Vagina (tissue), 2 donors: Measurements from ENCODE around the gene NAGA.

Source experiments
- POLR2A ChIP-seq, 2 donors: fragments of 450-650 bp; IDR thresholded peaks; one replicate each; pipeline ENCODE4 v1.6.1; 2017; ENCODE audit warnings: antibody characterized with exemption in 2 of 2, mild to moderate bottlenecking in 2 of 2, moderate library complexity in 2 of 2
- POLR2AphosphoS5 ChIP-seq, 2 donors: sonication (generic); formaldehyde crosslinking; IDR thresholded peaks; one replicate each; pipeline ENCODE4 v1.9.0; 2017; ENCODE audit warnings: antibody characterized with exemption in 2 of 2, mild to moderate bottlenecking in 2 of 2, low read depth in 1 of 2; ENCODE audit not compliant: insufficient read depth in 1 of 2
- TF ChIP-seq, protein P1 (sequence below), 3 experiments: fragments of 450-650 bp in 2 of 3; fragments of 200-600 bp in 1 of 3; sonication (generic) in 1 of 3; IDR thresholded peaks; one replicate each; pipeline ENCODE4 v1.5.1; 2017 to 2019; ENCODE audit warnings: antibody characterized with exemption in 3 of 3, mild to moderate bottlenecking in 2 of 3, moderate library complexity in 2 of 3

GRCh38 chr22:42016111-42016510, 54.5 kb downstream of the NAGA start:
- TF ChIP-seq, protein P1, sequence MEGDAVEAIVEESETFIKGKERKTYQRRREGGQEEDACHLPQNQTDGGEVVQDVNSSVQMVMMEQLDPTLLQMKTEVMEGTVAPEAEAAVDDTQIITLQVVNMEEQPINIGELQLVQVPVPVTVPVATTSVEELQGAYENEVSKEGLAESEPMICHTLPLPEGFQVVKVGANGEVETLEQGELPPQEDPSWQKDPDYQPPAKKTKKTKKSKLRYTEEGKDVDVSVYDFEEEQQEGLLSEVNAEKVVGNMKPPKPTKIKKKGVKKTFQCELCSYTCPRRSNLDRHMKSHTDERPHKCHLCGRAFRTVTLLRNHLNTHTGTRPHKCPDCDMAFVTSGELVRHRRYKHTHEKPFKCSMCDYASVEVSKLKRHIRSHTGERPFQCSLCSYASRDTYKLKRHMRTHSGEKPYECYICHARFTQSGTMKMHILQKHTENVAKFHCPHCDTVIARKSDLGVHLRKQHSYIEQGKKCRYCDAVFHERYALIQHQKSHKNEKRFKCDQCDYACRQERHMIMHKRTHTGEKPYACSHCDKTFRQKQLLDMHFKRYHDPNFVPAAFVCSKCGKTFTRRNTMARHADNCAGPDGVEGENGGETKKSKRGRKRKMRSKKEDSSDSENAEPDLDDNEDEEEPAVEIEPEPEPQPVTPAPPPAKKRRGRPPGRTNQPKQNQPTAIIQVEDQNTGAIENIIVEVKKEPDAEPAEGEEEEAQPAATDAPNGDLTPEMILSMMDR (IDR thresholded peaks at IDR 0.05) = no peak
- TF ChIP-seq POLR2A (IDR thresholded peaks at IDR 0.05) = no peak
- no peak for TF ChIP-seq POLR2AphosphoS5 (IDR thresholded peaks at IDR 0.05; ENCODE audit: insufficient read depth in 1 of 2, low read depth in 1 of 2)
